Activated CD4-positive, alpha-beta T cell treated with anti-CD3 and anti-CD28 coated beads for 24 hours (primary cell): ENCODE results near the gene BAG2.

Experiments
- DNase-seq, 2 donors: peaks; one replicate each; pipeline ENCODE4 v3.0.0-alpha.2; 2020; ENCODE audit warnings: low read depth in 2 of 2

The BAG2 gene

DNA sequence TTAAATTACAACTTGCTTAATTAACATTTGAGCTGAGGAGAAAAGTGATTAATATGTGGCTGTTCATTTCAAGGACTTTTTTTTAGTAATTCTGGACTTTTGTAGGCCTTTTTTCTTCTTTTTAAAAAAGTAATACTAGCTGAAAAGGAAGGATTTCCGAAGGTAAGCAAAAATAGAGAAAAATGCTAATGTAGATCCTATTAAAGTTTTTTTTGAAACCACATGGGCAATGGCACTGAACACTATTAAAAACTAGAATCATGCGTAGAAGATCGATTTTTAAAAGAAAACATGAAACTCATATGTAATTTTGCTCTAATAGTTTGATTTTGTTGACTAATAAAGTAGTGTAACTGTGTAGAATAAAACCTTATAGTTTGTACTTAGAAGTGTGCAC lies 2.4 kb downstream of the BAG2 start:
- no peak for DNase-seq

DNA sequence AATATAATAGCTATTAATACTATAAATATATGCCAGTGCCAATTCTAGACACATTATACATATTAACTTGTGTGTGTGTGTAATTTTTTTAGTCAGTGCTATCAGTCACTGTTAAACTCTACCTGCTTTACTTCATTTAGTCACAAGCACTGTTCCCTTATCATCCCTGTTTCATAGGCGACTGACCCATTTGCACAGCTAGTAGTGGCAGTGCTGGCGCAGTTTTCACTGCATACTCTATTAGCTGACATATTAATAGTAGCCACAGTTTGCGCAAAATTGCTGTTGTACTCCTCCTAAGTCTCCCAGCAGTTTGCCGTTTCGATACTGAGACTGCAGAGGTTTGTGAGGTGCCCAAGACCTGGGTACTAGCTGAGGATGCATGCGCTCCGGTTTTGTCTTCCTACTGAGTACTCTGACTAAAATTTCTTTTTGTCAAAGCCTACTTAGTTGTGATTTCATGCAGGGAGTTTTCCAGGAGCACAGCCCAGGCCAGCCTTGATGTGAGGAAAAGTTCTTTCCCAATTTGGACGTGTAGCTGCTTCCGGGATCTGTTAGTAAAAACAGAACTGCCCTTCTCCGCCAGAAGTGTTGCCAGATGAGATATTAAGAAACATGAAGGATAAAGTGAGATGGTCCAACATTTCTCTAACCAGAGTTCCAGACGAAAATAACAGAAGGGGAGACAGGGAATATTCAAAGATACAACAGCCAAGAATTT lies 5.6 kb downstream of the BAG2 start:
- no peak for DNase-seq

DNA sequence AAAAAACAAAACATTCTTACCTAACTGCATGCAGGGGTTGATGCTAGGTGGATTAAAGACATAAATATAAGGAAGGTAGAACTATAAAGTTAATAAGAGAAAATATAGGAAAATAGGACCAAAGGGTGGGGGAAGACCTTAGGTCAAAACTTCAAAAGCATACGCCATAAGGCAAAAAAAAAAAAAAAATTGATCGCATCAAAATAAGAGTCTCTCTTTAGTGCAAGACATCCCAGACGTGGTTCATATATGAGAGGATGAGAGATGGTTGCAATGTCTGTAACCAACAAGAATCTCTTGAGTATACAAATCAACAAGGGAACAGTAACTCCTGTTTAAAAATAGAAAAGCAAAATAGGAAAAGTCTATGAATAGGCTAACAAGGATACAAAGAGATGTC lies 8.5 kb downstream of the BAG2 start:
- no peak for DNase-seq

DNA sequence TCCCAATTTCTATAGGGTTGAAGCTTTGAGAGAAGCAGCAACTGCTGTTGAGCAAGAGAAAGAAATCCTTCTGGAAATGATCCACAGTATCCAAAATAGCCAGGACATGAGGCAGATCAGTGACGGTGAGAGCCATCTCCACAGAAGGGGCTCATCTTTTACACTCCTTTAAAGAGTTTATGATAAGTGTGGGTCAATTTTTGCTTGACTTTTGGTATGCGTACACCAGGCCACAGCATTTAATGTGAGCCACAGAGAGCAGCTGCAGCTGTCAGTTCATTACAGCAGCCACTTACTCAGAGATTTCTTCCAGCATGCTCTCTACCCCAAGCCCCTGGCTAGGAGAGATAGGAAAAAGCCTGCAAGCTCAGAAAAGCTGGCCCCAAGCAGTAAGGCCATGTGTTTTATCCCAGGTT lies 9.9 kb downstream of the BAG2 start:
- no peak for DNase-seq

DNA sequence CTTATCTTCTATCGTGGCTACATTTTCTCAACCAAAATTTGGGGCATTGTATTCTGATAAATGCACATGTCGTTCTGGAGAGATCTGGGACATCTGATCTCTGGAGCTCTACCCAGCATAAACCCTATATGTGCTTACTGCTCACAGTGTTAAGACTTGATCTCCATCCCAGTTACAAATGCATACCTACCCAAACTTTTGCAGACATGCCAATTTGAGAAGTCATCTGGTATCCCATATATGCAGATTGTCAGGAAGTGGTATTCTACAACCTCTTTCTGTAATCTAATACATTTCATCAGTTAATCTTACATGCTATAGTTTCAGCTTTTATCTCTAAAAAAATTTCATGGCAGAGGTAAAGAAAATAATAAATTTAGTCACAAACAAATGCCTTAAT lies 11.2 kb downstream of the BAG2 start:
- no peak for DNase-seq

DNA sequence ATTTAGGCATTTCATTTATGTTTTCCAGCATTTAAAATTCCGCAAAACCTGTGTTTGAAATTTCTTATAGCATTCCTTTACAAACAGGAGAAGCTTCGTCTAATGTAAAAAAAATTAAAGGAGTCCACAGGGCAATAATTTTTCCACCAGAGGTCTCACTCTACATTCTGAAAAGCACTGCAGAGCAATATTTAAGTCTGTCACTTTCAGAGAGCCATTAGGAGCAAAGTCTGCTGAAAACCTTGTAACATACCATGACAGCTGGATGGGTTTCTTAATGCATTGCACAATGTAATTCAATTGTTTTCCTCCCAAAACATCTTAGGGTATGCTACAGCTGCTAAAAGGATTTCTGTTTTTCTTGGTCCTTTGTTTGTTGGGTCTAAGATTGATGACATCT lies 18.0 kb downstream of the BAG2 start:
- no peak for DNase-seq

DNA sequence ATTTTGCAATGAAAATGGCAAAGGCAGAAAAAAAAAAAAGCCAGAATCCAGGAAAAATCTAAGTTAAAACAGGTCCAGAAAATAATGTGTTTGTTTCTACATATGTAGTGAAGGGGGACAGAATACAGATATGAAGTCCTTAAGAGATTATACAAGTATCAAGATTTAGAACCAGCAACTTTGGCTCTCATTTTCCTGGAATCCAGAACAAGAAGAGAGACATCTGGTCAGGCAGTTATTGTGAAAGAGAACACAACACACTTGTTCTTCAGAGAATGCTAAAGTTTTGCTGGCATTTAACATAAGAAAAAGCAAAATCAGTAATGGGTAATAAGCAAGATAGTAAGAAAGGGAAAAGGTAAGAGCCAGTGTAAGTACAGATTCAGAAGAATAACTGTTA lies 21.1 kb downstream of the BAG2 start:
- no peak for DNase-seq

DNA sequence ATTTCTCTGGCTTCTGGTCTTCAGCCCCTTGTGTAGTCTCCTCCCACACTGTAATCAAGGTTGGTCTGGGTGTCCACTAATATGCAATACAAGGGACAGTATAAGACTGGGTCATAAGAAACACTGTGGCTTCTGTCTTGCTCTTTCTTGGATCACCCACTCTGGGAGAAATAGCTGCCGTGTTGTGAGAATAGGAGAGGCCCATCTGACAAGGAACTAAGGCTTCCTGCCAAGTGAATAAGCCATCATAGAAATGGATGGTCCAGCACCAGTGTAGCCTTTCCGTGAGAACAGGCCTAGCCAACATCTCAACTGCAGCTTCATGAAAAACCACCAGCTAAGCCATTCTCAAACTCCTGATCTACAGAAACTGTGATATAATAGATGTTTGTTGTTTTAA lies 23.3 kb downstream of the BAG2 start:
- no peak for DNase-seq

DNA sequence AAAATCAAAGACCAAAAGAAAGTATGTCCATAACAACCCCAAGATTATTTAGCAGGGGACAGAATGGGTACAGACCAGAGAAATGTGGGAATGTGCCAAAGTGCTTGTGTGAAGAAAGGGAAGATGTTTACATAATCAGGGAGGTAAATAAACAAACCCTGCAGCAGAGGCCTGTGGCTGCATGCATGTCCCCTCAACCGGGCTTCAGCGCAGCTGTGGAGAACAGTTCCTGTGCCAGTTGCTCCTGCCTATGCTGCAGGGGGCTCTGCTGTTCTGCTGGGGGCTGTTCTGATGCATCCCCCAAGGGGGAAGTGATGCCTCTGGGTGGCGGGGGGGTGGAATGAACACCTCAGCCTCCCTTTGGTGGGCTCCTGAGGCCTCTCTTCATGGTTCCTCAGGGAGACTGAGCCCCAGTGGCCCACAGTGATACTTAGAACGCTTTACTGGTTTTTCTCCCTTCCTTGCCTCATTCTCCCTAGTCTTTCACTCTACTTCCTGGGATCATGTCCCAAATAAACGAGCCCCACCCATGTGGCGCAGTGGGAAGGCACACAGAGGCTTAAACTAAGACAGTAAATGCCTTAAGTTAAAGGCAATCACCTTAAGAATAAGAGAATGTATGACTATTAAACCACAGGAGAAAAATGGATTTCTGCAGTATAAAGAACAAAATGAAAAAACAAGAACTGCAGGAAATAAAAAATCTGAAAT lies 27.0 kb downstream of the BAG2 start:
- DNase-seq: no peak

DNA sequence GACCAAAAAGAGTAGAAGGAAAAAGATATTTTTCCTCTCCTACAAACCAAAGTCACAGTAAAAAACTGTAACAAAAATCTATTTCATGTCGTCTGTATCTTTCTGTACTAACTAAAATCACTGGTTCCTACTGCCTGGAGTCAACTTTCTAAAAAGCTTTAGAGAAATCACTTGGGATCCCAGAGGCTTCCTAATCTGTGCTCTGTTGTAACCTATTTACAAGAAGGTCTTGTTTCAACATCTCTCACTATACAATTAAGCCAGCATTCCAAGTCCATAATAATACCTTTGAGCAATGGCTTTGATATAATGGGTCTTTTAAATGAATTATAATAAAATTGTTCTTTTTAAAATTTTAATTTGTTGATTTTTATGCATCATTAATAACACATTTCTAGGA lies 29.6 kb downstream of the BAG2 start:
- DNase-seq: no peak

DNA sequence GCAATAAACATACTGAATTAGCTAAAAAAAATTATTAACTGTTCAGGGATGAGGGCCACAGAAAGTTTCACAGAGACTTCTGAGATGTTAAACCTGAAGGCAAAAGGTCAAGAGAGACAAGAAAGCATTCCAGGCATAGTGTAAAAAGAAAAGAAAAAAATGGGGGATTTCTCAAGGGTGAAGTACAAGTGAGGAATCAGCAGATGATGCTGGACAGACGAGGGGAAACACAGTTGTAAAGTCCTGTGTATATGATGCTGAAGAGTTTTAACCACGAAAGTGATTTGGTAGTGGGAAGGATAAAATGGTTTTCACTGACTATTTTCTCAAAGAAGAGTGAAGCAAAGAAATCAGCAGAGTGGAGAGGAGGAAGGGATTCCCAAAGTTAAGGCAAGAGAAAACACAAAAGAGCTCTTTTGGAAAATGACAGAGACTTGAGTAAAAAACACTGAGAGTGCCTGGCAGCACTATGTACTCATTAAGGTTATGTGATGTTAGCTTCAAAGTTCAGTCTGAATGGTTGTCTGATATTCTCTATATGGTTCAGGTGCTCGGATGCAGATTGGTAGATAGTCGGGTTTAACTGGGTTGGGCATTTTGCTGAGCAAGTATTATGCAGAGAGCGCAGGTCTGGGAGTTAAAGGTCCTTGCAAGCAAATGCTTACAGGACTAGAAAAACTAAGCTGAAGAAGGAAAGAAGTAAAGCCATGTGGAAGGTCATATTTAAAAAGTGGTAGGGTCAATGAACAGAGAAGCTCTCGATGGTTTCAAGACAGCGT lies 33.6 kb downstream of the BAG2 start:
- DNase-seq: no peak

DNA sequence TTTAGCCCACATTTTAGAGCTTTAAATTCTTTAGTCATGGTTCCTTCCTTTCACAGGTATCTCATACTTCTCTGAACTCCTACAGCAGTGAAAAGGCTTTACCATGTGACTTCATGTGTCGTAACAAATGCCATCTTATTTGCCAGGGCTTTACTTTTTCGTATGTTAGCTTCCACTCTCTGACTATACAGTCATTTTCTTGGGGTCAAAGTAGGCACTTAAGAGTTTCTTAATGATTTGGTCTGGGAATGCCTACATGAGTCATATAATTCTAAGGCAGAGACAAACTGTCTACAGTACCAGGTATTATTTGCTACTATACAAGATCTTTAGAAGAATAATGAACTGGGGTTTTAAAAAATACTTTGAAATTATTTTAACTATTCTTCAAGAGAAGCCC lies 35.0 kb downstream of the BAG2 start:
- no peak for DNase-seq

DNA sequence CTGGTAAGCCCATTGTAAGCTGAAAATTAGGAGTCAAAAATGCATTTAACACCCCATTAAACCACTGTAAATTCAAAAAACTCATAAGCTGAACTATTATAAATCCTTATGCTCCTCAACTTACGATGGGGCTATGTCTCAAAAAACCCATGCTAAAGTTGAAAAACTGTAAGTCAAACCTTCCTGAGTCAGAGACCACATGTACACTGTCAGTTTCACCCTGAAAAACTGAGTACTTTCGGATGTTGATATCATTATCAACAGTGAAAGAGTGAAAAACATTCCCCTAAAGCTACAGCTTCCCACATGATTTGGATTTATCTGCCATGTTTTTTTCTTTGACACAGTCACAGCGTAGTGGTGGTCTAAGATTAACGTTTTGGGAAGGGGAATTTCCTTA lies 35.7 kb downstream of the BAG2 start:
- no peak for DNase-seq

DNA sequence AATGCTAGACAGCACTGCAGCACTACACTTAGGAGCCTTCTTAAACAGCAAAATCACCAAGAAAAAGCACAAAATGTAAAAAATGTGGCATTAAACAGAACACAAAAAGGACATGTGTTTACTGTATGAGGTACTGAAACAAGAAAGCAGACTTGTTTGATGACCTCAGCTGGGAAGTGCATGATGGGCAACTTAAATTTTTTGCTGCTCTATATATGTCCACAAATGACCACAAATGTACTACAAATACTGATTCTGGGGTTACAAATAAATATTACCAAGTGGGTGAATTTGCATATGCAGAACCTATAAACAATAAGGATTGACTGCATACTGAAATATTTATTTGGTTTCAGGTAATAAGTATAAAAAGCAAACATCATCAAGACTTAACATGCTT lies 36.9 kb downstream of the BAG2 start:
- no peak for DNase-seq

DNA sequence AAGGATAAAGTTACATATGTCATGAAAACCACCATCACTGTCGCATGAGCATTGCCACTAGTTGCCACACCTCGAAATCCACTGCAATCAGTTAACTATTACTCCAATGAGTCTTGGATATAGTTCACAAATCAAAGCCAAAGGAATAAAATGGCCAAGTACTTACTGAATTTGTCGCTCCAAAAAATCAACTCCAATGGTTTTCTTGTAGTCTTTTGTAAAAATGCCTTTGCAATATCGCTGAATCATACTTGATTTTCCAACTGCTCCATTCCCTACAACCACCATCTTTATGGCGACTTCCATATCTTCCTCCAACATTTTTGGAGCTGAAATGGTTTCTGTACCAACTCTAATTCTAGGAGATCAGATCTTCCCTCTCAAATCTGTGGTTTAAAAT lies 37.9 kb downstream of the BAG2 start:
- no peak for DNase-seq

DNA sequence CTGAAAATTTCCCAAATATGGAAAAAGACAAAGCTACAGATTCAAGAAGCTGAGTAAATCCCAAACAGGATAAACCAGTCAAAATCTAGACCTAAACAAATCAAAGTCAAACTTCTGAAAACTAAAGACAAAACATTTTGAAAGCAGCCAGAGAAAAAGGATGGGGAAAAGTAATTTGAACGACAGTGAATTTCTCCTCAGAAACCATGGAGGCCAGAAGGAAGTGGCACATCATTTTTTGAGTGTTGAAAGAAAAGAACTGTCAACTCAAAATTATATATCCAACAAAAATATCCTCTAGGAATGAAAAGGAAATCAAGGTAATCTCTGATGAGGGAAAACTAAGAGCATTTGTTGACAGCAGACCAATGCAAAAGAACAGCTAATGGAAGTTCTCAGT lies 43.1 kb downstream of the BAG2 start:
- no peak for DNase-seq

DNA sequence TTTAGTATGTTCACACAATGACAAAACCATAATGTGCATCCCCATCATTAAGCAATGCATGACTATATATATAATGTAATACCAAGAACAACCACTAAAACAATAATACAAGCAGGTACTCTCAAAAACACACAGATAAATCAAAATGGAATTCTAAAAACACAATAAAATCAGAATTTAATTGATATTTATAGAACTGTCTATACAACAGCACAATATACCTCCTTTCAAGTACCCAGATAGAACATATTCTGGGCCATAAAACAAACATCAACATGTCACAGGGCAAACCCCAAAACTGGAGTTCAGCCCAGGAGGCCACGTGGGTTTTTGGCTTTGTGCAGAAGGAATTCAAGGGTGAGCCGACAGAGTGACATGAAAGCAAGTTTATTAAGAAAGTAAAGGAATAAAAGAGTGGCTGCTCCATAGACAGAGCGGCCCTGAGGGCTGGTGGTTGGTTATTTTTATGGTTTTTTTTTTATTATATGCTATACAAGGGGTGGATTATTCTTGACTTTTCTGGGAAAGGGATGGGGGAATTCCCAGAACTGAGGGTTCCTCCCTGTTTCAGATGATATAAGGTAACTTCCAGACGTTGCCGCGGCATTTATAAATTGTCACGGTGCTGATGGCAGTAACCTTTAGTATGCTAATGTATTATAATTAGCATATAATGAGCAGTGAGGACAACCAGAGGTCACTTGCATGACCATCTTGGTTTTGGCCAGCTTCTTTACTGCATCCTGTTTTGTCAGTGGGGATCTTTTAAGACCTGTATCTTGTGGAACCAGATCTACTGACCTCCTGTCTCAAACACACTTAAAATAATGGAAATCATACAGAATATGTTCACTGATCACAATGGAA lies 44.3 kb downstream of the BAG2 start:
- DNase-seq: no peak

DNA sequence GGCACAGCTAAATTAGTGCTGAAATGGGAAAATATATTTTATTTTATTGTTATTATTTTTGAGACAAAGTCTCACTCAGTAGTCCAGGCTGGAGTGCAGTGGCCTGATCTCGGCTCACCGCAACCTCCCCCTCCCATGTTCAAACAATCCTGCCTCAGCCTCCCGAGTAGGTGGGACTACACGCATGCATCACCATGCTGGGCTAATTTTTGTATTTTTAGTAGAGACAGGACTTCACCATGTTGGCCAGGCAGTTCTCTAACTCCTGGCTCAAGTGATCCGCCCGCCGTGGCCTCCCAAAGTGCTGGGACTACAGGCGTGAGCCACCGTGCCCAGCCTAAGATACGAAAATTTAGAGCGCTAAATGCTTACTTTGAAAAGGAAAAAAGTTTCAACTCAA lies 45.1 kb downstream of the BAG2 start:
- DNase-seq: no peak

DNA sequence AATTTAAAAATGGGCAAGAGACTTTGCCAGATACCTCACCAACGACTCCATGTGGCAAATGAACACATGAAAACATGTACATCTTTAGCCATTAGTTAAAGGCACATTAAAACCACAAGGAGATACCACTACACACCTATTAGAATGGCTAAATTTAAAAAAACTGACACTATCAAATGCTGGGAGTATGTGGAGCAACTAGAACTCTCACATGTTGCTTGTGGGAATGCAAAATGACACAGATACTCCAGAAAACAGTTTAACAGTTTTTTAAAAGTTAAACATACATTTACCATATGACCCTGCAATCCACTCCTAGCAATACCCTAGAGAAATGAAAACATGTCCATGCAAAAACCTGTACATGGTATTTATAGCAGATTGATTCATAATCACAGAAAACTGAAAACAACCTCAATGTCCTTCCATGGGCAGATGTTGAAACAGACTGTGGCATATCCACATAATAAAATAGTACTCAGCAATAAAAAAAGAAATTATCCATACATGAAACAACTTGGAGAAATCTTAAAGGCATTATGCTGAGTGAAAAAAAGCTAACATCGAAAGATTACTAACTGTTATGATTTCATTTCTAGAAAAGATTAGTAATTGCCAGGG lies 48.1 kb downstream of the BAG2 start:
- DNase-seq: no peak

DNA sequence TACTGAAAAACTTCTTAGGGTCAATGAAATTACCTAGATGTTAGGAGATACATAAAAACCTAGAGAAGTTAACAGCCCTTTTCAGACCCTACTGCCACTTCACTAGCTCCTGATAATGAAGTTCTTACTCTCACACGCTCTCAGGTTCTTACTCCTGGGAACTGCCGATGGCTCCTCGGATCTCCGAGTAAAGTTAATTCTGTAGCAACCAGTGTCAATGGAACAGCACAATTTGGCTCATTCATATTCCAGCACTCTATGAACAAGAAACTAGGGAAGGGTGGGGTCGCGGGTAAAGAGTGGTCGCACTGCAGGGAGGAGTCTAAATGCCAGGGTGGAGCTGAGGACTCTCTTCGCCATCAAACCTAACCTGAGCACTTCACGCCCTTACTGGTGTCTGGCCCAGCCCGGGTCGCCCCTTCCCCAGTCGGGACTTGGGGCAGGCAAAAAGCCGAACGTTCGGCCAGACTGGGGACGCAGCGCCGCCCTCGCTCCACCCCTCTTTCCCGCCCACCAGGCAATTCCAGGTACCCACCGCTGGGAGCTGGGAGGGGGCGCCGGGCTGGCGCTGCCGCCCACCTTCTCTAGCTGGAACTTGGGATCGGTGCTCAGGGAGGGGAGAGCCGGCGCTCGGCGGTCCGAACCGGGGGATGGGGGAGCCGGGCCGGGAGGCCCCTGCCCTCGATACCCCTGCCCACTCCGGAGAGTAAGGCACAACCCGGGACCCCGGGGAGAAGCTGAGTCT lies 49.2 kb downstream of the BAG2 start:
- peak; percentile 20 to 22 for DNase-seq
